Motor neuron (in vitro differentiated cells): Measurements from ENCODE around the gene CRHR1. TPM values are rescaled to one million over a fixed set of nuclear protein-coding genes. Genes with fewer than 3 reads are reported as not detected.
A peak's percentile ranks its signal among the peaks of the same experiment; 100 is the strongest.

Experiments
- ATAC-seq, 8 experiments: fragments of 200-7000 bp; cut with Tn5 transposase; replicated peaks in 6 of 8; 2 replicates each; pipeline ENCODE4 v1.8.0; 2021; ENCODE audit warnings: mild to moderate bottlenecking in 8 of 8, moderate library complexity in 8 of 8
- H3K27ac ChIP-seq, 2 donors: fragments of 250-450 bp; sonication (Bioruptor Pico); 2 replicates each; pipeline ENCODE4 v1.9.0; 2021; ENCODE audit warnings: antibody characterized with exemption in 2 of 2, mild to moderate bottlenecking in 2 of 2, moderate library complexity in 1 of 2
- H3K4me1 ChIP-seq, 2 donors: fragments of 250-450 bp; sonication (Bioruptor Pico); replicated peaks in 1 of 2; 2 replicates each; pipeline ENCODE4 v1.6.1; 2021; ENCODE audit warnings: antibody characterized with exemption in 2 of 2, mild to moderate bottlenecking in 2 of 2, moderate library complexity in 1 of 2
- H3K4me3 ChIP-seq, 5 donors: fragments of 250-450 bp; sonication (Bioruptor Pico); 2 replicates each; pipeline ENCODE4 v1.9.0; 2021; ENCODE audit warnings: antibody characterized with exemption in 5 of 5, mild to moderate bottlenecking in 5 of 5, moderate library complexity in 4 of 5
- WGBS, 10 experiments: fragments of 450-650 bp; shearing (Covaris generic); methylation state at CpG; one replicate each; pipeline ENCODE4 v1.0.0; 2022; 5-methylcytosine and 5-hydroxymethylcytosine counted together
- in situ Hi-C, 9 experiments: fragments of 400-800 bp; cut with MboI; loops; one replicate each; pipeline ENCODE4 v1.15.0; 2021; ENCODE audit warnings: low sequenced_read_pairs in 9 of 9, low pct_unique_long_range_greater_than_20kb in 2 of 9; ENCODE audit not compliant: unreplicated experiment in 9 of 9
- total RNA-seq, 8 experiments: library from RNA; unstranded; fragments of 300-600 nt; gene quantifications; 2 replicates each; pipeline versions ENCODE4 v1.2.3 to v1.2.4, GENCODE V29; 2022

Gene CRHR1
- total RNA-seq, 8 experiments from 2014 or later, result 0.21 to 10.3 (median 1.7) TPM; not detected in 1

DNA sequence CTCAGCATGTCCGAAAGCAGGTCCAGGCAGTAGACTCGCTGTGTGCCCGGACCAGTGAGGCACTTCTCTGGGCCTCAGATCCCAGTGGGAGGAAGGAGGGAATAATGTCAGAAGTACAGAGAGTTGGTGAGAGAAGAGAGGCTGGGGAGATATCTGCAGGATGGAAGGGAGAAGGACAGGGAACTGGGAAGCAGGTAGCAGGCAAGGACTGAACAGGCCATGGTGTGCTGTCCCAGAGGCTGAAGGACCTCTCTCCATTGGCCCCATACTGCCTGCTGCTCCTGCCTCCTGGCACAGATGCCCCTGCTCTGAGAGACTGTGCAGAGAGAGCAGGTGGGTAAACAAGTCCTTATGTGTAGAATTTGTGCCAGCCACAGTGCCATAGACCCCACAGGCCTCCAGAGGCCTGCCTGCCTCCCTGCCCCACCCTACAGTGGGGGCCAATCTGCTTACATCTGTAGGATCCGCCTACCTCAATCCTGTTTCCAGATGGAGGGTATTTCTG is 34.2 kb upstream of the CRHR1 start:
- ATAC-seq, result no peak
- 74 to 100% (median 85%) methylated on average over 1 to 3 of the region's 4 CpGs; no CpG with 5 or more reads in 6 of the 10 experiments for WGBS, 10 experiments
- in situ Hi-C loops, result loop anchor here in 1 of 9 experiments (25.0 kb wide), 1 partner anchor 87 kb away; the partner anchor contains the start of gene SPPL2C
- Histone ChIP-seq H3K4me3 (no peak overlapping the region), H3K4me1 (peaks cover 0 to 2% of the 10 kb centered on the region in 2 donors), H3K27ac (no peak overlapping the region)

DNA sequence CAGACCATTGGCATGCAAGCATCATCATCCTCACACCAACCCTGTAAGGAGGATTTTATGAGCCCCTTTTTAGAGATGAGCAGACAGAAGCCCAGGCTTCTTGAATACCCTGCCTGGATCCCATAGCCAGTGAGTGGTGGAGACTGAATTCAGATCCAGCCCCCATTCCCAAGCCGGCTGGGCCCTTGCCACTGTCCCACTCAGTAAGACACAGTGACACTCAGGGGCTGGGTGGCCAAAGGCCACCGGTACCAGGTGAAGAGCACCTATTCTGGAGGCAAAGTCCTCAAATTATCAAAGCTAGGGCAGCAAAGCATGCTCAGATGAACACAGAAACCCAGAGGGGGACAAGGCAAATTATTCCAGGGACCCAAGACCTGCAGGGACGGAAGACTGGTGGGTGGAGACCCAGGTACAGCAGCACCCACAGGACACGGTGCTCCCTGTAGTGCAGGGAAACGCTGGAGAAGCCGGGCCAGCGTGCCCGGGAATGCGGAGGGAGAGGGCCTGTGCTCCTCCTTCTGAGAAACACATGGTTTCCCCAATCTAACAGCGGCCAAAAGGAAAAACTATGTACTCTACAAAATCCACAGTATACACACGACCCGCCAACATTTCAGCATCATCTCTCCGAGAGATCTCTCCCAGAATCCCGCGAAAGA is 33.2 kb upstream of the CRHR1 start:
- Histone ChIP-seq H3K27ac (no peak overlapping the region), H3K4me1 (peaks cover 0 to 2% of the 10 kb centered on the region in 2 donors), H3K4me3 (no peak overlapping the region)
- ATAC-seq, result no peak
- WGBS, 10 experiments, result 26 to 90% (median 72%) methylated on average over 2 to 10 of the region's 15 CpGs; no CpG with 5 or more reads in 1 of the 10 experiments
- in situ Hi-C loops, result no loop called here

DNA sequence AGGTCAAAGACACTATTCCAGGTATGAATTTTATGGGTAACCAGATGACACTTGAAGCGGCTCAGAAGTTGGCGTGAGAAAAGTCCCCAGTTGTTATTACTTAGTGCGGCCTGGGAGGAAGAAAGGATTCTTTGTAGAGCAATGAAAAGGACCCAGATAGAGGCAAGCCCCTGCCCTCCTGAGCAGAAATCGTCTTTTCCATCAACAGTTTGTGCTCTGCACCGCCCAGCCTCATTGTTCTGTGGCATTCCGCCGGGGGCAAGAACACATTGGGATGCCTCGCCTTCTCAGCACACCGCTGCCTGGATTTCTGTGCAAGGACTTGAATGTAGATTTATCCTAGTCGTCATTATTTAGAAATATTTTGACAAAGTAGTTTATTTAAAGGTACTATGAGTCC is 32.7 kb upstream of the CRHR1 start:
- in situ Hi-C loops, result no loop called here
- Histone ChIP-seq H3K4me3 (no peak overlapping the region), H3K4me1 (peaks cover 0 to 2% of the 10 kb centered on the region in 2 donors), H3K27ac (no peak overlapping the region)
- peak in 4 of 8 experiments; percentile 23 to 64 (median 40) for ATAC-seq
- 13 to 80% (median 46%) methylated on average over 1 to 10 of the region's 10 CpGs; no CpG with 5 or more reads in 2 of the 10 experiments for WGBS, 10 experiments

DNA sequence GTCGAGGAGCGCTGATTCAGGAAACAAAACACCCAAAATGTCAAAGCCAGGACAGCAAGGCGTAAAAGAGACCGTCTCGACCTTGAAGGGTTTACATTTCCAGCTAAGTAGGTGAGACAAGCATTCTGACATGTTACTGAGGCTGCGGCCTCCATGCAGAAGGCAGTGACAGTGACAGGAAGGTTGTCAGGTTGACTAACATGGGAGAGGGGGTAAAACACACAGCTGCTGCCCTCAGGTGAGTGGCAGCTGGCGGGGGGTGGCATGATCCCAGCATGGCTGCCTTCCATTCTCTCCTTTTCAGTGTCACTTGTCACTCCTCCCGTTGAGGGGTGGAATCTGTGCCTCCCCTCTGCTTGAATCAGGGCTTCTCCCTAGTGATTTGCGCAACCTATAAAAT is 31.9 kb upstream of the CRHR1 start:
- Histone ChIP-seq H3K4me3 (no peak overlapping the region), H3K27ac (no peak overlapping the region), H3K4me1 (peaks cover 0 to 2% of the 10 kb centered on the region in 2 donors)
- 40 to 100% (median 84%) methylated on average over 1 to 8 of the region's 9 CpGs; no CpG with 5 or more reads in 2 of the 10 experiments for WGBS, 10 experiments
- ATAC-seq, result no peak
- in situ Hi-C loops, result no loop called here

DNA sequence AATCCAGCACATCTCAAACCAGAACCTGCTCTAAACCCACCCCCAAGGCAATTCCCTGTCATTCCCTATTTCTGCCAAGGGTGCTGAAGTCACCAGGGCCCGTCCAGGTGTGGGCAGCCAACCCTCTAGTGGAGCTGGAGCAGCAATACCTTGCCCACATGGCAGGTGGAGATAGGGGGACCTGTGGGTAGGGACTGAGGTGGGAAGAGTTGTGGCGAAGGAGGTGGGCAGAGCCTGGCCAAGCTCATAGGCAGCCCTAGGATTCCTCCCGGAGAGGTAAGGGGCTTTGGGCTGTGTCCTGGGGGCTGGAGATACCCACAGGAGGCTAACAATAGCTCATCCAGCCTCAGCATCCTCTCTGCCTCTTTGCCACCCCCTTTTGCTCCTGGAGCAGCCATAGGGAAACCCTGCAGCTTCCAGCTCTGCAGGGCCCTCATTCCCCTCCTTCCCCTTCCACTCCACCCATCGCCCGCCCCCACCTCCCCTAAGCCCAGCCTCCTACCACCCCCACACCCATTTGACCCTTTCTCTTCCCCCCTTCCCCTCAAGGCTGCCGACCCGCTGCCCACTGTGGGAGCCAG is 30.4 kb upstream of the CRHR1 start:
- no peak for ATAC-seq
- Histone ChIP-seq H3K4me3 (no peak overlapping the region), H3K4me1 (peaks cover 0 to 2% of the 10 kb centered on the region in 2 donors), H3K27ac (no peak overlapping the region)
- WGBS, 10 experiments, result no CpG with 5 or more reads among the region's 7 CpGs
- in situ Hi-C loops, result no loop called here

DNA sequence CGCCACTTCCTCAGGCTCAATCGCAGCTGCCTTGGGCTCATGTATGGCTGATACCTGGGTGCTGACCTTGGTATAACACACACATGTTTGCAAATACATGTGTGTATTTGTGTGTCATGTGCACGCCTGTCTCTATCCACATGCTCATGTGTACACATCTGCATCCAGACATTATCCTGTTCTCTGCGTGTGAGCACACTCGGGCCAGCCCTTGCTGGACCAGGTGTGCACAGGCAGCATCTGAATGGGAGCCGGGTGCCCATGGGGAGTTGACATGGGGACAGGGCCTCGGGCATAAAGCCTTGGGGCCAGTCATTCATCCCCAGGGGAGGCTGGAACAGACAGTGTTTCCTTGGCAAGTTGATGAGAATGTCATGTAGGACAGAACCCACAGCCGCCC is 29.1 kb upstream of the CRHR1 start:
- WGBS, 10 experiments, result 33 to 95% (median 61%) methylated on average over 1 to 7 of the region's 8 CpGs; no CpG with 5 or more reads in 6 of the 10 experiments
- in situ Hi-C loops, result no loop called here
- no peak overlapping the region for H3K27ac ChIP-seq
- no peak overlapping the region for H3K4me3 ChIP-seq
- ATAC-seq, result no peak
- H3K4me1 ChIP-seq, result peaks cover 0 to 2% of the 10 kb centered on the region in 2 donors

DNA sequence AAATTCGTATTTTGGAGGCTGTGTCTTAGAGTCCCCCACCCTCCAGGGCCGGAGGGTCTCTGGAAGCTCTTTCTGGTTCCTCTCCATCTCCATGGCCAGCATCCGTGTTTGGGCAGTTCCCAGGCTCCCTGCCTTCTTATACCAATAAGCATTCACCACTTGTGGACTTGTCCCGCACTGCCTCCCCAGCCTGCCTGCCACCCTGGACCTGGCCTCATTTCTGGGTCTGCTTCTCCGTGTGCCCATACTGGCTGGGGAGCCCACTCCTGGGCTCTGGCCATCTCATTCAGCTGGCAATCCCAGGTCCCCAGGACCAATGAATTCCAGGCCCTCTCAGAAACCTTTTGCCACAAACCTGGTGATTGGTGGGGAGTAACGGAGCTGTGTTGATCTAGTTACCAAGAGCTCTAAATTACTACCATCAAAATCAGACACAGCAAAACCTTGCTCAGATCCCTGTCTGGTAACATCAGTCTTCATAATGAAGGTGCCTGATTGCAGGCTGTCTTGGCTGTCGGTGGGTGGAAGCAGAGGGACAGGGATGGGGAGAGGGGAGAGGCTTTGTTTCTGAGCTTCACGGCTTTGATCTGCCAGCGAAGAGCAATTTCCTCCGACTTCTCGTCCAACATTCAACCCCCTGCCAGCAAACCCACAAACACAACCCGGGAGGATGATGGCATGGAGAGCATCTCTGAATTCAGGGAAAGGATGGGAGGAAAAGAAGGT is 27.7 kb upstream of the CRHR1 start:
- ATAC-seq, result peak in 1 of 8 experiments; percentile 75
- no peak overlapping the region for H3K27ac ChIP-seq
- in situ Hi-C loops, result no loop called here

DNA sequence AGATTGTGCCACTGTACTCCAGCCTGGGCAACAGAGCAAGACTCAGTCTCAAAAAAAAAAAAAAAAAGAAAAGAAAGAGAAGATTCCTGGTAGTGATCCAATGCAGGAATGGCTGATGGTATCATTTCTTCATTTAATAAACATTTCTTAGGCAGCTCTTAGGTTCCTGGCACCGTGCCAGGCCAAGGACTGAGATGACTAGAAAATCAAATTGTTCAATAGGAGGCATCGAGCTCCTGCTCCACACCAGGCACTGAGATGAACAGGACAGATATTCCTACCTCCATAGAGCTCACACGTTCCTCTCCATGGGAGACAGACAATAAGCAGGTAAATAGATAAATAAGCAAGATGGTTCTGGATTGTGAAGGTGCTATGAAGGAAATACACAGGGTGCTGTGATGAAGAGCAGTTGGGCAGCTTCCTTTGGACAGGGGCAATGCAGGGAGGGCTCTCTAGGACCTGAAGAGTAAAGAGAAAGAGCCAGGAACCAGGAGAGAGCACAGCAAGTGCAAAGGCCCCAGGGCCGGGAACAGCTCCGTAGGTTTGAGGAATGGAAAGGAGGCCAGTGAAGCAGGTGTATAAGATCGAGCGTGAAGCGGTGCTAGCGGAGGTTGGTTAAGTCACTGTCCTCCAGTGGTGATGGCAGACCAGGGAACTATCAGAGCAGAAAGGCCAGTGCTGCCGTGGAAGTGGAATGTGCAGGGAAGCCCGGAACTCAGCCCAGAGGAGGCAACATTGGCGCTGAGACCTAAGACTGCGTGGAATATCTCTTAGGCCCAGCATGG is 26.5 kb upstream of the CRHR1 start:
- in situ Hi-C loops, result no loop called here

More for the DNA sequence above, 27.7 kb upstream of the CRHR1 start:
- 3 to 80% (median 37%) methylated on average over 1 to 9 of the region's 12 CpGs for WGBS, 10 experiments
- no peak overlapping the region for H3K4me3 ChIP-seq
- peaks cover 0 to 2% of the 10 kb centered on the region in 2 donors for H3K4me1 ChIP-seq

DNA sequence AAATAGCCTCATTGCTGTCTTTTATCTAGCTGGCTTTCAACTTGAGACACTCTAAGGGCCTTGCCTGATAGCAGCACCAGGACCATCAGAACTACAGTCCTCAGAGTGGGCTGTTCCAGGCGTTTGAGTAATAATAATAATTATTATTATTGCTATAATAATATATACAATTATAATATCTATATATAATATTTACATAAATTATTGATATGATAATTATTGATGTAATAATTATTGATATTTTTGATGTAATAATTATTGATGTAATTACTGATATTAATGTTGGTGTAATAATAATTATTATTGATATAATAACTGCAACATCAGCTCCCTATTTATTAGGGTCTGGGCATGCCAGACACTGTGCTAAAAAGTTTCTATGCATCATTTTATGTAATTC is 25.6 kb upstream of the CRHR1 start:
- Histone ChIP-seq H3K4me1 (peaks cover 0 to 3% of the 10 kb centered on the region in 2 donors), H3K4me3 (no peak overlapping the region), H3K27ac (no peak overlapping the region)
- 0 to 71% (median 0%) methylated on average over 1 of the region's 1 CpG; no CpG with 5 or more reads in 6 of the 10 experiments for WGBS, 10 experiments
- in situ Hi-C loops, result no loop called here
- ATAC-seq, result no peak

More for the DNA sequence above, 26.5 kb upstream of the CRHR1 start:
- Histone ChIP-seq H3K4me3 (no peak overlapping the region), H3K4me1 (peaks cover 0 to 1% of the 10 kb centered on the region in 2 donors), H3K27ac (no peak overlapping the region)
- WGBS, 10 experiments, result 0 to 92% (median 74%) methylated on average over 1 to 8 of the region's 13 CpGs
- no peak for ATAC-seq

DNA sequence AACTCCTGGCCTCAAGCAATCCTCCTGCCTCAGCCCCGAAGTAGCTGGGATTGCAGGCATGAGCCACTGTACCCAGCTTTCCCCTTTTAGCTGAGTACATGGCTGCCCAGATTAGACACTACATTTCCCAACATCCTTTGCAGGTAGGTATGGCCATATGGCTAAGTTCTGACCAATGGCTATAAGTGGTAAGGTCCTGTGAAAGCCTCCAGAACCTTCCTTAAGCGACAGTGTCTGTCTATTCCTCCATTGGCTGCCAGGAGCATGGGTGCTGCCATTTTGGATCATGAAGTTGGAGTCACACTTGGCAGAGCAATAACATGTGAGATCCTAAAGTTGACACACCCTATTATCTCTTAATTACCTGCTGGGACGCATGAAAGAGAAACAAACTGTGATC is 24.4 kb upstream of the CRHR1 start:
- Histone ChIP-seq H3K27ac (no peak overlapping the region), H3K4me3 (no peak overlapping the region), H3K4me1 (peaks cover 0 to 3% of the 10 kb centered on the region in 2 donors)
- 0 to 100% (median 74%) methylated on average over 1 to 3 of the region's 3 CpGs; no CpG with 5 or more reads in 4 of the 10 experiments for WGBS, 10 experiments
- in situ Hi-C loops, result no loop called here
- ATAC-seq, result peak in 1 of 8 experiments; percentile 61

DNA sequence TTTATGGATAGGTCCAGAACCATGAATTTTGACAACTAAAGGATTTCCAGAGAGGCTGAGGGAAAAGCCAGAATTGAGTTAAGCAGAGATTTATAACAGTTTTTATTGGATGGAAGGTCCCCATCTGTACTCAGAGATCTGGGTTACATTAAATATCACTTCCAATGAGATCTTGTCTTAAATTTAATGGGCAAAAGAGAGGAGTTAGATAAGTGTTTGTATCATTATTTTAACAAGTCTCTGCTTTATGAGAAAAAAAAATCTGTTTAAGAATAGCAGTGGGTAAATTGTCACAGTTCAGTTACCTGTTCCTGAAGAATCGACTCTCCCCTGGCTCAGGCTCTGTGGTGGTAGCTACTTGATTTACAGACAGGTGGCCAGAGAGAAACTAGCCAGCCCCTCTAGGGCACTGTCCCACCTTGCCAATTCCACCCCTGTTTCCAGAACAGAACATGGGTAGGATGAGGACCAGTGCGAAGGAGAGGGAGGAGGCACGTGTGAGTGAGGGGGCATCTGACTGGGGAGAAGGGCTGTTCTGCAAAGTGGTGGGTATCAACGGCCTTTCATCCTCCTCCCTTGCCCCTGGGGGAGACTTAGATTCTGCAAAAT is 22.1 kb upstream of the CRHR1 start:
- peaks cover 0 to 3% of the 10 kb centered on the region in 2 donors for H3K4me1 ChIP-seq
- in situ Hi-C loops, result no loop called here
- no peak overlapping the region for H3K4me3 ChIP-seq
- no peak for ATAC-seq
- no peak overlapping the region for H3K27ac ChIP-seq
- WGBS, 10 experiments, result 0 to 100% (median 46%) methylated on average over 1 to 3 of the region's 4 CpGs; no CpG with 5 or more reads in 3 of the 10 experiments

DNA sequence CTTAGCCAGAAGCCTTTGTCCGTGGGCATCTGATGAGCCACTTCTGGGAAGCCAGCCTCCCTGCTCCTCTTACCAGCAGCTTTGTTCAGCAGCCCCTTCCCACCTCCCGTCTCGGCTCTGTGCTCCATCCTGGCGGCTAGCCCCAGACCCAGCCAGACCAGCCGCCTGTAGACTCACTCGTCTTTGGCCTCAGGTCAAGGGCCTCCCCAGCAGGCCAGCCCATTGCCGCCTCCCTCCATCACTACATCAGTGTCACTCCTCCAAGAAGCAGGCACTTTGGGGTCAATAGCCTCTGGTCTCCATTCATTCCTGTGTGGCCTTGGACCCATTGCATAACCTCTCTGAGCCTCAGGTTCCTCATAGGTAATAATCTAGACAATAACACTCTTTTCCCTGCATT is 20.9 kb upstream of the CRHR1 start:
- no peak overlapping the region for H3K4me3 ChIP-seq
- 0 to 80% (median 56%) methylated on average over 1 to 7 of the region's 7 CpGs; no CpG with 5 or more reads in 3 of the 10 experiments for WGBS, 10 experiments
- H3K27ac ChIP-seq, result no peak overlapping the region
- H3K4me1 ChIP-seq, result peaks cover 0 to 6% of the 10 kb centered on the region in 2 donors
- no peak for ATAC-seq
- in situ Hi-C loops, result no loop called here
